CD4-positive, alpha-beta T cell treated with Interleukin-15 for 1 hour (primary cell): ENCODE data around the gene SHISA7.

Source experiments
- DNase-seq: peaks from one replicate; pipeline ENCODE4 v3.0.0-alpha.2; 2020

Gene SHISA7

GRCh38 chr19:55482156-55482961, 39.3 kb upstream of the SHISA7 start:
- no peak for DNase-seq

DNA sequence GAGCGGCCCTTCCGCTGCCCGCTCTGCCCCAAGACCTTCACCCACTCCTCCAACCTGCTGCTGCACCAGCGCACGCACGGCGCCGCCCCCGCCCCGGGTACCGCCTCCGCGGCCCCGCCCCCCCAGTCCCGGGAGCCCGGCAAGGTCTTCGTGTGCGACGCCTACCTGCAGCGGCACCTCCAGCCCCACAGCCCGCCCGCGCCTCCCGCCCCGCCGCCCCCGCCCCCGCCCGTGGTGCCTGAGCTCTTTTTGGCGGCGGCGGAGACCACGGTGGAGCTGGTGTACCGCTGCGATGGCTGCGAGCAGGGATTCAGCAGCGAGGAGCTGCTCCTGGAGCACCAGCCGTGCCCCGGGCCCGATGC, 38.7 kb upstream of the SHISA7 start:
- no peak for DNase-seq

- no peak for DNase-seq
Observed at GRCh38 chr19:55481148-55481793, 38.2 kb upstream of the SHISA7 start.

DNA sequence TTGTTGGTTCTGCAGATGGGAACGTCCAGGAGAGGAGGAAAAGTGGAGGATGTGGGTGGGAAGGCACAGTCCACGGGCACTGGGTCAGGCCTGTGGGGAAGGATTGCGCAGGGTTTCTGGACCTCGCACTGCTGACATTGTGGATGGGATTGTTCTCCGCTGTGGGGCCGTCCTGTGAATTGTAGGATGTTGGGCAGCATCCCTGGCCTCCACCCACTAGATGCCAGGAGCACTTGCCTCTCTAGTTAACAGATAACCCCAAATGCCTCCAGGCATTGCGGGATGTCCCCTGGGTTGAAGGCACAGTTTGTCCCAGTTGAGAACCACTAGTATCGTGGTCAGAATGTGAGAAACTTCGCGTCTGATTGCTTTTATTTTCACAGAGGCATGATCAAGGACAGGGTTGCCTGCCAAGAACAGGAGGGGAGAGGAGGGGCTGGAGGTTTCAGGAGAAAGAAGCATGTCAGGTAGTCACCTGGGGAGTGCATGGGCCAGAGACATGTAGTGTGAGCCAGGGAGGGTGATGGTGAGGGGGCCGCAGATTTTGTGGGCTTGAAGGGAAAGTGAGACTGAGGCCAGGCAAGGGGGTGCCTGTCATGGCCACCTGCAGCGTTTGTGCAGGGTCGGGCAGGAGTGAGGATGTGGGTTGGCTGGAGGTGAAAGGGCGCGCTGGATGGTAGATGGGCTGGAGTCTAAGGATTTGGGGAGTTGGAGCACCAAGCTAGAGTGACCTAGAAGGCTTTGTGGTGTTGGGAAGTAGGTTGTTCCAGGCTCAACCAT, 36.5 kb upstream of the SHISA7 start:
- no peak for DNase-seq

- no peak for DNase-seq
Observed at GRCh38 chr19:55479045-55479444, 35.9 kb upstream of the SHISA7 start.

GRCh38 chr19:55478364-55478763, 35.3 kb upstream of the SHISA7 start:
- DNase-seq, result no peak

DNA sequence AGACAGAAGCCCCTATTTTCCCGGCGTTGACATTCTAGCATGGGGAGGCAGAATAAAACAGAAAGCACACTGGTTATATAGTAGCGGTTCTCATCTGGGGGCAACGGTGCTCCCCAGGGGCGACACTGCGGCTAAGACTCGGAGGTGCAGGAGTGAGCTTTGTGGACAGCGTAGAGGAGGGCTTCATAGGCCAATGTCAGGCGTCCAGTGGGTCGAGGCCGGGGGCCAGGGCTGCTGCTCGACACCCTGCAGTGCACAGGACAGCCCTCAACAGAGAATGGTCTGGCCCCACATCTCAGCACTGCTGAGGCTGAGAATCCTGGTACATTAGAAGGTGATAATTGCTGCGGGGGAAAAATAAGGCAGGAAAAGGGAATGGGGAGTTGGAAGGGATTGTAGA, 34.8 kb upstream of the SHISA7 start:
- DNase-seq, result no peak

DNA sequence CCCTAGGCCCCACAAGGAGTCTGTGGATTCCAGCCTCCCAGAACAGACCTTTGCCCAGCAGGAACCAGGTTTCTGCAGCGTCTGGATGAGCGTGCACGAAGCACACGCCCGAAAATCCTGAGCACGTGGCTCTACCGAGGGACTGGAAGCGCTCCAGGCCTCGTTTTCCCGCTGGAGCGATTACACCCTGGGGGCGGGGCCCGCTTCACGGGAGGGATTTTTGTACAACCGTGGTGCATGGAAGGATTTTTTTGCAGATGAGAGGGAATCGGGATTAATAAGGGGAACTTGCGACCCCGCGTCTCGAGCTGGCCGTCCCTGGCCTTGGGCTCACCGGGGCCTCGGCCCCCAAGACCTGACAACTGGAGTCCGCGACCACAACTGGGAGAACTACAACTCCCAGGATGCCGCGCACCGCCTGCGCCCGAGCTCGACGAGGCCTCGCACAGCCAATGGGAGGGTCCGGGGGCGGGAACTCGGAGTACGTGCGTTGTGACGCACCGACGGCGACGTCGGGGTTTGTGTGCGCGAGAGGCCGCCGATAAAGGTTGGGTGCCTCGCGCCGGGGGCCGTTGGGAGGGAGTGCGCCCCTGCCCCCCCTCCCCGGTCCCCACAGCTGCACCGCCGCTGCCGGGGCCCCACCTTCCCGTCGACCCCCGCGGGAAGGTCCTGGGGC, 33.1 kb upstream of the SHISA7 start, which contains the start of gene ZNF628:
Gene ZNF628, plus strand, starts transcription at position 518 of the 676 bp plus-strand sequence. CDS start 3,294 bp downstream, outside the sequence.
- peak; percentile 98 for DNase-seq

DNA sequence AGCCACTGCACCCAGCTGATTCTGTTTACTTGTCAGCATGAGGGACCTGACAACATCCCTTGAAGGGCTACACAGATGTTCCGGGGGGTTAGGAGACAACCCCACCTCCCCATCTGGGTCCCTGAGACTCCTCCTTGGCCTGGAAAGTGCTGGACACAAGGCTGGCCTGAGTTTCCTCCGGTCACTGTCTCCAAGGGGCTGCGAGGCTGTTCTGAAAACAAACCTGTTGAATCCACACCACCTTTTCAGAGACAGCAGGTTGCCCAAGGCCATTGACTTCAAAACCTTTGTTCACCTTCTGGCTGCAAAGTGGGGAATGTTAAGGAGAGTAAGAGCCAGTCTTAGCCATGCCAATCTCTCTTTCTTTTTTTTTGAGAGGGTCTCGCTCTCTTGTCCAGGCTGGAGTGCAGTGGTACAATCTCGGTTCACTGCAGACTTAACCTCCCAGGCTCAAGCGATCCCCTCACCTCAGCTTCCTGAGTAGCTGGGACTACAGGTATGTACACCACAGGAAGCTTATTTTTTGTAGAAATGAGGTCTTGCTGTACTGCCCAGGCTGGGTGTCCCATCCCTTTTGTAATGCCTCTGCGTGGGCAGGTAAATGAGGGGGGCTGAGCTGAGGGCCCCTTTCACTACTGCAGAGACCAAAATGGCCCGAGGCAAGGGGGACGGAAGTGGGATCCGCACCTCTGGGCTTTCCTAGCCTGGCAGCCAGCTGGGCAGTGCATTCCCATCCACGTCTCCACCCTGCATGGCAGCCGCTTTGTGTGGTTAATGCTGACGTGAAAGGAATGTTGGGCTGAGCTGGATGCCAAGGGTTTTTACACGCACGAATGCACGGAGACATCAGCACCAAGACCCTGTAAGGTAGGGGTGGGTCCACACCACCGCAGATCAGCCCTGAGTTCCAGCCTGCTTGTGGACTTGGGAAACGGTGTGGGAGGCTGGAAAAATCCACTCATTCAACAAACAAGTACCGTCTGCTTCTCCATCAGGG, 31.5 kb upstream of the SHISA7 start:
- DNase-seq, result no peak

DNA sequence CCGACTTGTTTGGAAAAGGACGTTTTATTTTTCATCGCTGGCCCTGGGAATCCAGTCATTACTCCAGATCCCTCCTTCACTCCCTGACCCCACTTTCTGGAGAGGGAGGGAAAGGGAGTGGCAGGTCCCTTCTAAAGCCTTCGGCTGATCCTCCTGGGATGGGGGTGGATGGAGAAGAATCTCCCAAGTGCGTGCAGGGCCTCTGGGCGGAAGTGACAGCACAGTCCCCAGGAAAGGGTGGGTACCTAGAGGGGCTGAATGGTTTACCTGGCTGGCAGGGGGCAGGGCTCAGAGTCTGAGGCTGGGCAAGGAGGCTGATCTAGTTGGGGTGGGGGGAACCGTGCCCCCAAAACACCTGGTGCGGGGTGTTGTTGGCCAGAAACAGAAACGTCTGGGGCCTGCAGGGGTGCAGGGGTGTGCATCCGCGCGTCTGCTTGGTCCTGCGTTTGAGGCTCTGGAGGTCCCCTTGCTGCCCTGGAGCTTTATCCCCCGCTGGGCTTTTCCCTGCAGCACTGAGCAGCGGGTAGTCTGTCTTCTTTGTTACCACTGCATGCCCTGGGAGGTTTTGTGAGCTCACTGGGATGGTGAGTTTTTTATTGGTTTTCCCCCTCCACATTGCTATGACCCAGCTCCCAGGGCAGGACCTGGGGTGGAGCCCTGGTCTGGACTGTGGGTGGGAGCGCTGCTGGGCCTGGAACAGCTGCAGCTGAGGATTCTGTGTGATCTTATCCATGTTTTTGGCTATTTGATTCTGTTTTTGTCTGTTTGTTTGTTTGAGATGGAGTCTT, 30.3 kb upstream of the SHISA7 start:
- no peak for DNase-seq

DNA sequence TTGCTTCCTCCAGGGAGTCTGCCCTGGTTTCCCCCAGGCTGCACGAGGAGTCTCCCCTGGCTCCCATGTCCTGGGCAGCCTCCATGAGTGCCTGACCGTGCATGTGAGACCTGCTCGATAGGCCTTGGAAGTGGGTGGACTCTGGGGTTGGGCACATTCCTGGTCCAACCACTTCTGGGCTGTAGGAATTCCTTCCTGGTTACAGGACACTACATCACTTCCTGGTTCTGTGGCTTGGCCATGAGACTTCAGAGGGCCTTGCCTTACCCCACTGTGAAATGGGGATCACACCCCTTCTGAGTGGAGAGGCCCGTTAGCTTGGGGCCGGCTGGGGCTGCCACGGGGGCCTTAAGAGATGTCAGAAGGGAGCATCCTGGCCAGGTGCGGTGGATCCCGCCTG, 29.4 kb upstream of the SHISA7 start:
- DNase-seq, result no peak

DNA sequence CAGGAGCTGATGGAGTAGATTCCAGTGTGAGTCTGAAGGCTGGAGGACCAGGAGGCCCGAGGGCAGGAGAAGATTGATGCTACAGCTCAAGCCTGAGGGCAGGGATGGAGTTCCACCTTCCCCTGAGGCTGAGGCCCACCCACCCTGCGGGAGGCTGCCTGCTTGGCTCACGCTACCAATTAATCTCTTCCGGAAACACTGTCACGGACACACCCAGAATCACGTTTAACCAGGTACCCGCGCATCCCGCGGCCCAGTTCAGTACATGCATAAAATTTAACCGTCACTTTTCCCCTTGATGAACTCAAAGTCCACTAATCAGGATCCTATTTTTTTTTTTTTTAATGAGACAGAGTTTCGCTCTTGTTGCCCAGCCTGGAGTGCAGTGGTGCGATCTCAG, 28.2 kb upstream of the SHISA7 start:
- DNase-seq, result no peak

GRCh38 chr19:55468054-55468393, 24.9 kb upstream of the SHISA7 start:
- DNase-seq, result no peak

DNA sequence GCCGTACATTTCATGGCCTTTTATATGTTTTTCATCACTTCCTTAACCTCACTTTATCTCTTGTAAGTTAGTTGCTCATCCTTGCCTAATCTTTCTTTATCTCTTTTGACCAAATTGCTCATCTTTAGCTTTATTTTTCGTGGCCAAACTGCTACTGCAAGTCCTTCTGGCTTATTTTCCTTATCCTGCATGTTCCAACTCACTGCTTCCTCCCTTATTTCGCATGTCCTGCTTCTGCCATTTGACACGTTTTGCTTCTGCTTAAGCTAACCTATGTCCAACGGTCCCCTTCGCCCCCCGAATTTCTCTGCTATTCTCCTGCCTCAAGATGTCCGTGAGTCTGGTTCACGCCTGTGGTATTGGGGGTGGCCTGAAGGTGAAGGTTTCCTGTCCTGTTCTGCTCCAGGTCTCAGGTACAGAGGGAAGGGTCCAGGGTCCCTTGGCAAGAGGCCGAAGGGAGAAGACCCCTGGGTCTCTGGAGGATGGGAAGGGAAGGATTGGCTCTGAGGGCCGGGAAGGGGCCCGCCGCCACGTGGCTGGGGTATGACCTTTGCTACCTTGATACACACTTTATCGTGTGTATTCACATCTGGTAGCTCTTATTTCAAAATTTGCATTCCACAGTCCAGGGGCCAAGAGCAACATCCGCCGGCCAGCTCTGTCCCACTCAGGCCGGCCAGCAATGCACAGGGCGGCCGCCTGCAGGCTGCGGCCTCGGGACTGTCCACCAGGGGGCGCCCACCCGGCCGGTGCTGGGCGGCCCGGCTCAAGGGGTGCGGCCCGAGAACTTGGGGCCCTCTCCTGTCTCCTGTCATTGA, 24.3 kb upstream of the SHISA7 start:
- DNase-seq, result peak; percentile 61

GRCh38 chr19:55466241-55466614, 23.1 kb upstream of the SHISA7 start:
- no peak for DNase-seq

DNA sequence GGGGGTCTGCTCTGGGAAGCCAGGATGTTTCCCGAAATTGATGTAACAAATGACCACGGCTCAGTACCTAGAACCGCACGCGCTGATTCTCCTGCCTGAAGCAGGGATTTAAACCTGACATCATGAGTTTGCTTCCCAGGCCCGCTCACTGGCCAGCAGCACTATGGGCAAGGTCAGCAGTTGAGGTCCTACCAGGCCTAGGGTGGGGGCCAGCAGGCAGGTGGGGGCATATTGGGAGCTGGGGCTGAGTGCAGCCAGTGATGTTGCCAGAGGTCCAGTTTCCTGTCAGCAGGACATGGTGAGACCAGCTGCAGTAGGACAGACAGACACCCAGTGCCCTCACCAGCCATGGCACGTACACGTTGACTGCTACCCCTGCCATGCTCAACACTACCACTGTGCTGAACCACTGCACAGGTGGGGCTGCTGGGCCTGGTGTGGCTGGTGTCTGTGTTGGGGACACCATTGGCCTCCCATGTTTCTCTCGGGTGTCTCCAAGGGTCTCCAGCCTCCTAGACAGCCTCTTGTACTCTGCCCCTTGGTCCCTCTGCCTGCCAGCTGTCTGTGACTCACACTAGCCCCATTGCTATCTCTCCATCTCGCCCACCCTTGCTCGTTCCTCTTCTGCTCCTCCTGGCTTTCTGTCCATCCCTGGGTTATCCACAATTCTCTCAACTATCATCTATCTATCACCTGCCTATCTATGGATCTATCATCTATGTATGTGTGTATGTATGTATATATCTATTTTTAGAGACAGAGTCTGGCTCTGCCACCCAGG, 22.6 kb upstream of the SHISA7 start:
- no peak for DNase-seq

- DNase-seq, result no peak
Observed at GRCh38 chr19:55464662-55465054, 21.6 kb upstream of the SHISA7 start, which contains the start of gene C19orf85. Gene C19orf85, minus strand, starts transcription at chr19:55464751. Its CDS starts 197 bp downstream, at chr19:55464554.

DNA sequence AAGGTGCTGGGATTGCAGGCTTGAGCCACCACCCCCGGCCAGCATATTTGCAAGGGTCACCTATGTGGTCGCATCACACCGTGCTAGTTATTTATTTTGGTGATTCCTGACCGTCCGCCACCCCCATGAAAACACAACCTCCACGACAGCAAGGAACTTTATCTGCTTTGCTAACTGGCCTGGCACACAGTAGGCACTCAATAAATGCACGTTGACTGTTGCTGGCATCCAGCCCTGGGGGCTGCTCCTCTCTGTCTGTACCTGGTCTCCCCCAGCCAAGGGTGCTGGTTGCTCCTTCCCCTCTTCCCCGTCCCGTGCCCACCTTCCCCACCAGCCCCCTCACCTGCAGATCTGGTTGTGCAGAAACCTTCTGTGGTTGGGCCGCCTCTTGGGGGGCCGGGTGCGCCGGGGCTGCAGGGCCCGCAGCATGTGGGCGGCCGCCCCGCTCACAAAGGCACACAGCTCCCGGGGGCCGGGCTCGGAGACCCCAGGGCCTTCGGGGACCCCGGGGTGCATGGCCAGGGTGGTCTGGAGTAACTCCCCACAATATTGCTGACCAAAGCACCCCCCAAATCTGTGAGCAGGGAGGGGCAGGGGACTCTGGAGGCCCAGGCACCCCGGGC, 21.1 kb upstream of the SHISA7 start:
- DNase-seq, result no peak

GRCh38 chr19:55463583-55464031, 20.5 kb upstream of the SHISA7 start:
- DNase-seq, result no peak
